ENCODE measurements around the gene RPL12. TPM values are rescaled to one million over a fixed set of nuclear protein-coding genes. Genes with fewer than 3 reads are reported as not detected.

Gene RPL12
- total and polyA plus RNA-seq, 2 of the 13 experiments (the other 11 are each of a cell fraction or from before 2014, with no cell fraction given) = 1,551 to 2,590 TPM

DNA sequence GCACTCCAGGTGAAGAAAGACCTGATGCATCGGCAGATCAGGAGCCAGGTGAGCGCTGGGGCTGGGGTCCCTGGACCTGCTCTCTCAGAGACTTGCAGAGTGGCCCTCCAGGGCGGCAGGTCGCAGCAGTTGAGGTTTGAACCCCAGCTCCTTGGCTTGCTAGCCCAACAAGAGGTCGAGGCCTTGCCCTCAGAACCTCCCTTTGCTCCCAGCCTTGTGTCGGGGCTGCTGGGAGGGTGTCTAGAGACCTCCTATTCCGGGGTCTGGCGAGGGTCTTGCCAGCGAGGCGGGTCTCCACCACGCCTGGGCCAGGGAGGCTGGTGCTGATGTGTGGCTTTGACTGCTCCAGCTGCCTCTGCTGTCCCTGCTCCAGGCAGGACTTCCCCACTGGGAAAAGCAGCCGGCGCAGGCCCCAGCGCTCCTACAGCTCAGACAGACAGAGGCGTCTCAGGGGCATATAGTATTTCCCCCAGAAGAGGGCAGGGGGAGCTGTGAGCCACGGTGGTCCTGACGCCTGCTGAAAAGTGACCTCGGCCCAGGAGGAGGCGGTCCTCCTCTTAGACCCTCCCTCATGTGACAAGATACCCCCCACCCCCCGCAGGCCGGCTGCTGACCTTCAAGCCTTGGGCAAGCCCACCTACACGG is 38.4 kb upstream of the RPL12 start (continued):
- TF ChIP-seq, protein P1, sequence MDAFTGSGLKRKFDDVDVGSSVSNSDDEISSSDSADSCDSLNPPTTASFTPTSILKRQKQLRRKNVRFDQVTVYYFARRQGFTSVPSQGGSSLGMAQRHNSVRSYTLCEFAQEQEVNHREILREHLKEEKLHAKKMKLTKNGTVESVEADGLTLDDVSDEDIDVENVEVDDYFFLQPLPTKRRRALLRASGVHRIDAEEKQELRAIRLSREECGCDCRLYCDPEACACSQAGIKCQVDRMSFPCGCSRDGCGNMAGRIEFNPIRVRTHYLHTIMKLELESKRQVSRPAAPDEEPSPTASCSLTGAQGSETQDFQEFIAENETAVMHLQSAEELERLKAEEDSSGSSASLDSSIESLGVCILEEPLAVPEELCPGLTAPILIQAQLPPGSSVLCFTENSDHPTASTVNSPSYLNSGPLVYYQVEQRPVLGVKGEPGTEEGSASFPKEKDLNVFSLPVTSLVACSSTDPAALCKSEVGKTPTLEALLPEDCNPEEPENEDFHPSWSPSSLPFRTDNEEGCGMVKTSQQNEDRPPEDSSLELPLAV (CRISPR knock-in tag; conservative IDR thresholded peaks at IDR 0.05; ENCODE audit: low read depth) = no peak
- TF ChIP-seq ZNF333 (CRISPR knock-in tag; IDR thresholded peaks at IDR 0.05; ENCODE audit: borderline replicate concordance) = no peak
- TF ChIP-seq TBX2 (CRISPR knock-in tag; IDR thresholded peaks at IDR 0.05; ENCODE audit: borderline replicate concordance) = no peak

DNA sequence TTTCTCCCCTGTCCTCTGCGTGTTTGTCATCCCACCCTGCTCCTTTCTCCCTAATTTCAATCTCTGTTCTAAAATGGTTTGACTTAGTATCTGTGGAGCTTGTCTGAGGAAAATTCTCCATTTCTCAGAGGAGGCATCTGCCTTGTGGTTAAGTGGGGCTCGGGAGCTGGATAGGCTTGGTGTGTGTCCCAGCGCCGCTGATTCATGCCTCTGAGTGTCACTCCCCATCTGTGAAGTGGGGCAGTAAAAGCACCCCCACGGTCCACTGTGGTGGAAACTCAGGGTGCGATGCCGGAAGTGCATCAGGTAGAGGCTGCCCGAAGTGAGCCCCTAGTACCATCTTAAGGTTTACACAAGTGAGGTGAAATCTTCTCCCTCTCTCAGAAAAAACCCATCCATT is 37.7 kb upstream of the RPL12 start:
- FAIRE-seq (no peak), ATAC-seq (no peak), DNase-seq (ENCODE audit: low spot score) (no peak)
- no TSS peak for BruUV-seq (replicated peaks)
- Histone ChIP-seq H3K4me1 (ENCODE audit: insufficient read depth, low read length) (no peaks in the 10 kb centered on the region), H3K9ac (ENCODE audit: insufficient read depth, low read depth, low read length) (no peak overlapping the region), H3K4me3 (replicated peaks in 1 of 3; ENCODE audit: insufficient read depth in 1 of 3, low read depth in 2 of 3, low read length in 3 of 3) (no peak overlapping the region), H3K4me2 (ENCODE audit: low read depth, low read length) (no peak overlapping the region), H4K20me1 (ENCODE audit: insufficient read depth, low read length) (no peaks in the 10 kb centered on the region), H3K27me3 (ENCODE audit: control insufficient read depth in 1 of 2, insufficient read depth in 2 of 2, low read length in 2 of 2) (no peaks in the 10 kb centered on the region), H3K36me3 (replicated peaks in 1 of 2; ENCODE audit: control insufficient read depth in 1 of 2, insufficient read depth in 2 of 2, low read length in 2 of 2) (peaks cover 11 to 39% of the 10 kb centered on the region in 2 experiments), H3K79me2 (ENCODE audit: insufficient read depth, low read length) (no peaks in the 10 kb centered on the region), H2AFZ (ENCODE audit: low read length) (no peak overlapping the region), H3K27ac (ENCODE audit: extremely low read length, insufficient read depth, low read length) (no peak overlapping the region), H3K9me3 (ENCODE audit: low read length) (no peaks in the 10 kb centered on the region)
- POLR2A ChIA-PET = no interaction called here
- intact Hi-C loops (cut with micrococcal nuclease; ENCODE audit: unreplicated experiment) = no loop called here
- CTCF ChIA-PET (ENCODE audit: low intra/inter-chr PET ratio, low total read pairs) = no interaction called here
- WGBS (ENCODE audit: low lambda C conversion rate) = 87% methylated on average over 8 of the region's 8 CpGs
- in situ Hi-C loops (cut with HindIII; ENCODE audit: extremely low pct_ligation_motif_present, low pct_unique_long_range_greater_than_20kb) = no loop called here
- no peak for TF ChIP-seq ZNF331 (CRISPR knock-in tag; IDR thresholded peaks at IDR 0.05)
- no peak for TF ChIP-seq NR2C2 (CRISPR knock-in tag; IDR thresholded peaks at IDR 0.05; ENCODE audit: borderline replicate concordance)
- TF ChIP-seq, protein P2, sequence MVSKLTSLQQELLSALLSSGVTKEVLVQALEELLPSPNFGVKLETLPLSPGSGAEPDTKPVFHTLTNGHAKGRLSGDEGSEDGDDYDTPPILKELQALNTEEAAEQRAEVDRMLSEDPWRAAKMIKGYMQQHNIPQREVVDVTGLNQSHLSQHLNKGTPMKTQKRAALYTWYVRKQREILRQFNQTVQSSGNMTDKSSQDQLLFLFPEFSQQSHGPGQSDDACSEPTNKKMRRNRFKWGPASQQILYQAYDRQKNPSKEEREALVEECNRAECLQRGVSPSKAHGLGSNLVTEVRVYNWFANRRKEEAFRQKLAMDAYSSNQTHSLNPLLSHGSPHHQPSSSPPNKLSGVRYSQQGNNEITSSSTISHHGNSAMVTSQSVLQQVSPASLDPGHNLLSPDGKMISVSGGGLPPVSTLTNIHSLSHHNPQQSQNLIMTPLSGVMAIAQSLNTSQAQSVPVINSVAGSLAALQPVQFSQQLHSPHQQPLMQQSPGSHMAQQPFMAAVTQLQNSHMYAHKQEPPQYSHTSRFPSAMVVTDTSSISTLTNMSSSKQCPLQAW (CRISPR knock-in tag; IDR thresholded peaks at IDR 0.05) = no peak
- no peak for TF ChIP-seq EP300 (IDR thresholded peaks at IDR 0.05; ENCODE audit: low read depth in 2 of 2, low read length in 2 of 2)
- TF ChIP-seq EP300 (CRISPR knock-in tag; IDR thresholded peaks at IDR 0.05; ENCODE audit: borderline replicate concordance) = no peak
- TF ChIP-seq ZNF12 (CRISPR knock-in tag; IDR thresholded peaks at IDR 0.05) = no peak
- TF ChIP-seq, protein P3, sequence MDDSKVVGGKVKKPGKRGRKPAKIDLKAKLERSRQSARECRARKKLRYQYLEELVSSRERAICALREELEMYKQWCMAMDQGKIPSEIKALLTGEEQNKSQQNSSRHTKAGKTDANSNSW (CRISPR knock-in tag; IDR thresholded peaks at IDR 0.05; ENCODE audit: borderline replicate concordance) = no peak
- no peak for TF ChIP-seq SAFB2 (CRISPR knock-in tag; IDR thresholded peaks at IDR 0.05; ENCODE audit: borderline replicate concordance, low read depth)
- no peak for TF ChIP-seq NFIB (CRISPR knock-in tag; IDR thresholded peaks at IDR 0.05; ENCODE audit: borderline replicate concordance)
- no peak for TF ChIP-seq XRCC5 (optimal IDR thresholded peaks at IDR 0.05; ENCODE audit: low read length)
- TF ChIP-seq HNF4A (CRISPR knock-in tag; IDR thresholded peaks at IDR 0.05) = no peak
- TF ChIP-seq SNAI1 (CRISPR knock-in tag; IDR thresholded peaks at IDR 0.05; ENCODE audit: borderline replicate concordance) = no peak
- no peak for TF ChIP-seq ZNF891 (CRISPR knock-in tag; IDR thresholded peaks at IDR 0.05)
- TF ChIP-seq ZNF619 (CRISPR knock-in tag; IDR thresholded peaks at IDR 0.05) = no peak
- no peak for TF ChIP-seq SIN3B (IDR thresholded peaks at IDR 0.05; ENCODE audit: low read length)

Data from HepG2 (cell line).